Measurements from ENCODE around the gene WNT9A.
"Not testable (repeated sequence)": the region's sequence is repeated elsewhere in the genome, so short reads cannot be mapped to it uniquely, and the experiment has no call there.

WNT9A gene, protein sequence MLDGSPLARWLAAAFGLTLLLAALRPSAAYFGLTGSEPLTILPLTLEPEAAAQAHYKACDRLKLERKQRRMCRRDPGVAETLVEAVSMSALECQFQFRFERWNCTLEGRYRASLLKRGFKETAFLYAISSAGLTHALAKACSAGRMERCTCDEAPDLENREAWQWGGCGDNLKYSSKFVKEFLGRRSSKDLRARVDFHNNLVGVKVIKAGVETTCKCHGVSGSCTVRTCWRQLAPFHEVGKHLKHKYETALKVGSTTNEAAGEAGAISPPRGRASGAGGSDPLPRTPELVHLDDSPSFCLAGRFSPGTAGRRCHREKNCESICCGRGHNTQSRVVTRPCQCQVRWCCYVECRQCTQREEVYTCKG

GRCh38 chr1:227947676-227948492 is at the start of gene WNT9A:
TSS of gene WNT9A (minus strand) at chr1:227947932. CDS start at chr1:227947887, 45 bp downstream.
- no peak for DNase-seq (ENCODE audit: low read depth in 2 of 2)

- no peak for DNase-seq (ENCODE audit: low read depth in 2 of 2)
Observed at GRCh38 chr1:227996187-227996950, 48.6 kb upstream of the WNT9A start.

DNA sequence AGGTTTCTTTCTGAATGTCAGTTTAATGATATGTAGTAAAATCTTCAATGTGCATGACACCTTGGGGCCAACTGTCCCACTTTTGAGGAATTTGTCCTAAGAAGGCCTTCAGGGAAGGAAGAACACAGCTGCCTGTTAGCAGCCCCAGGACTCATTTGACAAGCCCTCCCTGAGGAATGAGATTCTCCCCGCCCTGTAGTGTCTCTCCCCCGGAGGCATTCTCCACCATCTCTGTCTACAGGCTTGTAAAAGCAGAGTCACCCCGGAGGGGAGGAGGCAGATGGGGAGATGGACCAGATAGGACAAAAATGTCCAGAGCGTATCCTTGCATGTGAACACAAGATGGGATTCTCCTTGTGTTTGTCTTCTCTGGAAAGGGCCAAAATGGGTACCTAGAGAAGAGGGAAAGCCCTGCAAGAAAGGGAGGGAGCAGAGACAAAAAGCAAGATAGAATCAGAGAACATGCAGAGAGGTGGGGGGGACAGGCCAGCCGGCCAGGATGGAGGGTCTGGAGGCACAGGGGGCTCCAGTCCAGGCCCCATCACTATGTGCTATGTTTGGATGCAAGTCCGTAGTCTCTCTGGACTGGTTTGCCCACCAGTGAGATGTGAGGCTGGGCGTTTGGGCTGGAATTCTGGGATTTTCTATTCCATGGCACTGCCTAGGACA is 47.0 kb upstream of the WNT9A start:
- no peak for DNase-seq (ENCODE audit: low read depth in 2 of 2)

GRCh38 chr1:227987181-227987580 is 39.4 kb upstream of the WNT9A start:
- no peak for DNase-seq (ENCODE audit: low read depth in 2 of 2)

DNA sequence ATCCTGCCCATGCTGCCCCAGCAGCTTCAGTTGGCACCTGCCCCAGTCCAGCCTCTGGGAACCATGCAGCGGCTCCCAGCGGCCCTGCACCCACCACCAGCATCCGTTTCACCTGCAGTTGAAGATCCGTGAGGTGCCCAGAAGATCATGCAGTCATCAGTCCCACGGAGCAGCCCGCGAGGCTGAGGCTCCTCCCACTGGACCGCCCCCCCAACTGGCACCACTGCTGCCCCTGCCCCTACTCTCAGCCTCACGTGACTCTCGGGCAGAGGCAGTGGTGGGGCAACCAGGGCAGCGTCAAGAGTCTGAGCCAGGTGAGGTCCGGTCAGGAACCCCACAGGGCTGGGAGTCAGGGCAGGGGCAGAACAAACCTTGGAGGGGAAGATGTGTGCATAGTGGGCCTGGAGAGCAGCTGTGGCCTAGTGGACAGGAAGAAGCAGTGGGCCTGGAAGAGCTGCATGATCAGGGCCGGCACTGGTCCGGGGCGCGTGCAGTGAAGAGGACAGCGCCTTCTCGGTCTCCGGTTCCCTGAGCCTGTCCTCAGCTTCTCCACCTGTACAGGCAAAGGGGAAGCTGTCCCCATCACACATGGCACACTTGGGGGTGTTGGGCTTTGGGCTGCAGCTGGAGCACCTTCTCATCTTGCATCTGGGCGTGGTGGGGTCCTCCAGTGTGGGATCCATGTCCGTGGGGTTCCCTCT is 28.0 kb upstream of the WNT9A start:
- not testable (repeated sequence) for DNase-seq (ENCODE audit: low read depth in 2 of 2)

- not testable (repeated sequence) for DNase-seq (ENCODE audit: low read depth in 2 of 2)
Observed at GRCh38 chr1:227973724-227974288, 26.1 kb upstream of the WNT9A start.

- DNase-seq (ENCODE audit: low read depth in 2 of 2) = not testable (repeated sequence)
Observed at GRCh38 chr1:227972843-227973374, 25.2 kb upstream of the WNT9A start.

DNA sequence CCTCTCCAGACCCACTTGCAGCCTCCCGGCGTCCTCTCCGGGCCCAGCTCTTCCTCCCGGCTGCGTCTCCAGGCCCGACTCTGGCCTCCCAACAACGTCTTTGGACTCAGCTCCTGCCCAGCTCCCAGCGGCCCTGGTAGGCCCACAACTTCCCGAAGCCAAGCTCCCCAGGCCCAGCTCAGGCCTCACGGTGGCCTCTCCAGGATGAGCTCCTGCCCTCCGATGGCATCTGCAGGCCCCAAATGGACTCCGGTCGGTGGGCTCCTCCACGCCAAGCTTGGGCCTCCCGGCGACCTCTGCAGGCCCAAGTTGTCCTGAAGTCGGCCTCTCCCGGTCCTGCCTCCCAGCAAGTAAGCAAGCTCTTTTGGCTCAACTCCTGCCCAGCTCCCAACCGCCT is 24.5 kb upstream of the WNT9A start:
- DNase-seq (ENCODE audit: low read depth in 2 of 2) = not testable (repeated sequence)

DNA sequence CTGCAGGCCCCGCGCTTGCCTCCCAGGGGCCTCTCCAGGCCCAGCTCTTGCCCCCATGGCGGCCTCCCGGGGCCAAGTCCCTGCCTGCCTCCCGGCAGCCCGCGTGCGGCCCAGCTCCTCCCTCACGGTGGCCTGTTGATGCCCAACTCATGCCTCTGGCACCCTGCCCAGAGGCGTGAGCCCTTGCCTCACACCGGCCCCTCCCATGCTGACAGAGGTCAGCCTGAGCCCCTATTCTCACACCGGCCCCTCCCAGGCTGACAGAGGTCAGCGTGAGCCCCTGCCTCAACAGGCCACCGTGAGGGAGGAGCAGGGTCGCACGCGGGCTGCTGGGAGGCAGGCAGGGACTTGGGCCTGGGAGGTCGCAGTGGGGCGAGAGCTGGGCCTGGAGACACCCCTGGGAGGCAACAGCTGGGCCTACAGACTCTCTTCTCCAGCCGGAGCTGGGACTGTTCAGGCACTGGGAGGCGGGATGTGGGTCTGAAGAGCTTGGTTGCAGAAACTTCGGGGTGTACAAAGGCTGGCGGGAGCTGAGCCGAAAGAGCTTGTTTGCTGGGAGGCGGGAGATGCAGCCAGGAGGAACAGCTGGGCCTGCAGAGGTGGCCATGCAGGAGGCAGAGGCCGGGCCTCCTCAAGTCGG is 24.0 kb upstream of the WNT9A start:
- not testable (repeated sequence) for DNase-seq (ENCODE audit: low read depth in 2 of 2)

GRCh38 chr1:227971216-227971615 is 23.5 kb upstream of the WNT9A start:
- DNase-seq (ENCODE audit: low read depth in 2 of 2) = not testable (repeated sequence)

DNA sequence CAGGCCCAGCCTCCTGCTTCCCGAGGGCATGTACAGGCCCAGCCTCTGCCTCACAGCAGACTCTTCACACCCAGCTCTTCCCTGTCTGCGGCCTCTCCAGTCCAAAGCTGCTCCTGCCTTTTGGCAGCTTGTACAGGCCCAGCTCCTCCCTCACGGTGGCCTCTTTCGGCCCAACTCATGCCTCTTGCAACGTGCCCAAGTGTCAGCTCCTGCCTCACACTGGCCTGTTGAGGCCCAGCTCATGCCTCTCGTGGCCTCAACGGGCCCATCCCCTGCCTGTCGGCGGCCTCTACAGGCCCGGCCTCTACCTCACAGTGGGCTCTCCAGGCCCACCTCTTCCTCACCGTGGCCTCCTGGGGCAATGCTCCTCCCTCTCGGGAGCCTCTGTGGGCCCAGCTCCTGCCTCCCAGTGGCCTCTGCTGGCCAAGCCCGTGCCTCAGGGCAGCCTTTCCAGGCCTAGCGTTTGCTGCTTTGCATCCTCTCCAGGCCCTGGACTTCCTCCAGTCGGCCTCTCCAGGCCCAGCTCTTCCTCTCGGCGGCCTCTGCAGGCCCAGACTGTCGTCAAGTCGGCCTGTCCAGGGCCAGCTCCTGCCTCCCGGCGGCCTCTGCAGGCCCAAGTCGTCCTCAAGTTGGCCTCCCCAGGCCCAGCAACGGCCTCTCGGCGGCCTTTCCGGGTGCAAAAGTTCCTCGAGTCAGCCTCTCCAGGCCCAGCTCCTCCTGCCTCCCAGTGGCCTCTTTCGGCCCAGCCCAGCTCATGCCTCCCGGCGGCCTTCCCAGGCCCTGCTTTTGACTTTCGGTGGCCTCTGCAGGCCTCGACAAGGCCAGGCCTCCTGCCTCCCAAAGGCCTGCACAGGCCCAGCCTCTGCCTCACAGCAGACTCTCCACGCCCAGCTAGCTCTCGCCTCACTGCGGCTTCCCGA is 22.6 kb upstream of the WNT9A start:
- DNase-seq (ENCODE audit: low read depth in 2 of 2) = not testable (repeated sequence)

GRCh38 chr1:227967815-227968214 is 20.1 kb upstream of the WNT9A start:
- DNase-seq (ENCODE audit: low read depth in 2 of 2) = not testable (repeated sequence)

- DNase-seq (ENCODE audit: low read depth in 2 of 2) = not testable (repeated sequence)
Observed at GRCh38 chr1:227966733-227967132, 19.0 kb upstream of the WNT9A start.

DNA sequence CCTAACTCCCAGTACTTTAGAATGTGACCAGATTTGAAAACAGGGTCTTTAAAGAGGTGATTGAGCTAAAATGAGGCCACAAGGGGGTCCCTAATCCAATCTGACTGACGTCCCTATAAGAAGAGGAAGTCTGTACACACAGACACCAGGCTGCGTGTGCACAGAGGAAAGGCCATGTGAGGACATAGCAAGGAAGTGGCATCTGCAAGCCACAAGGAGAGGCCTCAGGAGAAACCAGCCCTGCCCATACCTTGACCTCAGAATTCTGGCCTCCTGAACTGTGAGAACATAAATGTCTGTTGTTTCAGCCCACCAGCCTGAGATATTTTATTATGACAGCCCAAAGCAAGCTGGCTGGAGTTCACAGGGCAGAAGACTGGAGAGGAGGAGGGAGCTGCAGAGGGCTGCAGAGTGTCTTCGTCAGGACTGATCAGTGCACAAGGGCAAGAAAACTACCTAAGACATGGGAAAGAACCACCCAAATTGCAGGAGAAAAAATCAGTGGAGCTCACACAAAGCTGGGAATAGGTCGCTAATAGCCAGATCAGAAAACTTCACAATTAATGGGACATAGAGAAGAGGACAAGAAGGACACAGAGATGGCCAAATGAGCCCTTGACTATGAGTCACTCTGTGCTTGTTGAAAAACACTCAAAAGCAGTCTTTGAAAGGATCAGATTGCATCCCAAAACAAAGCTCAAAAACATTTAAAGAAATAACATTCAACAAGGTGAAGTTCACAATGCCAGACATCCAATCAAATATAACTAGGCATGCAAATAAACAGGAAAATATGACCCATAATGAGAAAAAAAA is 14.1 kb upstream of the WNT9A start:
- no peak for DNase-seq (ENCODE audit: low read depth in 2 of 2)

- DNase-seq (ENCODE audit: low read depth in 2 of 2) = no peak
Observed at GRCh38 chr1:227959325-227959860, 11.7 kb upstream of the WNT9A start.

DNA sequence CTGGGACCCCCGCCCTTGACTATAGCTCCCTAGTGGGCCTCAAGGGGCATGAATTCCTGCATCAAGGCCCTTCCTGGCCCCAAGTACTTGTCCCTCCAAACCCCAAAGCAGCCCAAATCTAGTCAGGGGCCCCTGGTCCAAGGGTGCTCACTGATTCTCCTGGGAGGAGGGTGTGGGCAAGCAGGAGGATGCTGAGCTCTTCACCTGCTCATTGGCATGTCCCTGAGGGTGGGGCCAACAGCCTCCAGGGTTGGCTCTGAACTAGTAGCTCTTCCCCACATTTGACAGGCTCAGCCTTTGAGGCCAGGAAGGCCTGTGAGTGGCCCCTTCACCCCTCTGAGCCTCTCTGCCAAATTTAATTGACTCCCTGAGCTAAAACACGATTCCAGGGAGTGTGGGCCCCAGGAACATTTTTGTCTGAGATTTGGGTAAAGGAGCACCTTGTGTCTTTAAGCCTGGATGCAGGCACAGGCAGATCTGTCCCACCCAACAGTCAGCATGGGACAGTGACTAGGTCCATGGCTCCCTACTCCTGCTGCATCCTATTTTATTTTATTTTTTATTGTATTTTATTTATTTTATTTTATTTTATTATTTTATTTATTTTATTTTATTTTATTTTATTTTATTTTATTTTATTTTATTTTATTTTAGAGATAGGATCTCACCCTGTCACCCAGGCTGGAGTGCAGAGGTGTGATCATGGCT is 11.0 kb upstream of the WNT9A start:
- DNase-seq (ENCODE audit: low read depth in 2 of 2) = no peak

DNA sequence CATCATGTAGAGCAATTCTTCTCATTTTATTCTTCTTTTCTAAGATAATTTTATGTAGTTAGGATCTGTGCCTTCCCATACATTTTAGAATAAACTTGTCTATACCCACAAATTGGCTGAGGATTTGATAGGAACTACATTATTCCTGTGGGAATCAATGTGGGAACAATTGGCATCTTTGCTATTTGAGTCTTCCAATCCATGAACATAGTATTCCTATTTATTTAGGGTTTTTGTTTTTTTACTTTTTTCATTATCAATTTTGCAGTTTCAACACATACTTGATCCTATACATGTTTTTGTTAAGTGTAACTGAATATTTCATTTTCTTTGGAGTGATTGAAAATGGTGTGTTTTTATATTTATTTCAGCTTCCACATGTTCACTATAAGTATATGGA is 8.1 kb upstream of the WNT9A start:
- no peak for DNase-seq (ENCODE audit: low read depth in 2 of 2)

All from stimulated activated CD8-positive, alpha-beta memory T cell treated with anti-CD3 and anti-CD28 coated beads, Interleukin-15, amount 100 ng/mL, for 48 hours (primary cell).